Liver (tissue), 9 donors: ENCODE data around the gene ENTPD3. TPM values are rescaled to one million over a fixed set of nuclear protein-coding genes. Genes with fewer than 3 reads are reported as not detected.

ENCODE experiments used
- DNase-seq: peaks from one replicate; pipeline ENCODE4 v3.0.0-alpha.2; 2017; ENCODE audit warnings: low spot score
- H3K27ac ChIP-seq, 2 donors: one replicate each; pipeline ENCODE4 v1.7.0; 2013; ENCODE audit warnings: inconsistent platforms in 2 of 2, low read length in 2 of 2, control low read depth in 1 of 2, low read depth in 1 of 2, mild to moderate bottlenecking in 1 of 2
- H3K27me3 ChIP-seq, 4 donors: one replicate each; pipeline versions ENCODE4 v1.6.1 to v1.7.0; 2013; ENCODE audit warnings: low read length in 3 of 4, inconsistent platforms in 1 of 4, mild to moderate bottlenecking in 1 of 4, moderate library complexity in 1 of 4; ENCODE audit not compliant: control insufficient read depth in 4 of 4, insufficient read depth in 4 of 4
- H3K36me3 ChIP-seq, 4 donors: one replicate each; pipeline versions ENCODE4 v1.6.1 to v1.7.0; 2013; ENCODE audit warnings: low read length in 3 of 4, mild to moderate bottlenecking in 3 of 4, low read depth in 1 of 4, moderate library complexity in 1 of 4; ENCODE audit not compliant: control insufficient read depth in 4 of 4, insufficient read depth in 3 of 4
- H3K4me1 ChIP-seq, 4 donors: one replicate each; pipeline versions ENCODE4 v1.6.1 to v1.7.0; 2013; ENCODE audit warnings: low read length in 3 of 4, mild to moderate bottlenecking in 3 of 4, moderate library complexity in 1 of 4; ENCODE audit not compliant: control insufficient read depth in 4 of 4, insufficient read depth in 4 of 4
- H3K4me3 ChIP-seq, 3 donors: one replicate each; pipeline versions ENCODE4 v1.6.1 to v1.7.0; 2013; ENCODE audit warnings: low read length in 3 of 3, control low read depth in 1 of 3, low read depth in 1 of 3, mild to moderate bottlenecking in 1 of 3
- H3K9ac ChIP-seq, 2 donors: one replicate each; pipeline ENCODE4 v1.7.0; 2013; ENCODE audit warnings: low read length in 2 of 2, mild to moderate bottlenecking in 2 of 2, moderate library complexity in 2 of 2, control low read depth in 1 of 2, low read depth in 1 of 2
- H3K9me3 ChIP-seq, 4 donors: one replicate each; pipeline versions ENCODE4 v1.6.1 to v1.7.0; 2013; ENCODE audit warnings: low read length in 3 of 4; ENCODE audit not compliant: control insufficient read depth in 4 of 4
- ATF3 ChIP-seq: IDR thresholded peaks from 2 replicates; pipeline ENCODE4 v1.6.1; 2016; ENCODE audit warnings: antibody characterized with exemption
- CTCF ChIP-seq: fragments of 150-350 bp; IDR thresholded peaks from 2 replicates; pipeline ENCODE4 v1.5.1; 2017; ENCODE audit warnings: improper control_type of control experiment, low read depth, low read length; ENCODE audit not compliant: missing input control
- FOXA1 ChIP-seq: IDR thresholded peaks from 2 replicates; pipeline ENCODE4 v1.6.1; 2016; ENCODE audit warnings: antibody characterized with exemption
- FOXA2 ChIP-seq: IDR thresholded peaks from 2 replicates; pipeline ENCODE4 v1.6.1; 2016; ENCODE audit warnings: antibody characterized with exemption
- GABPA ChIP-seq, 2 donors: IDR thresholded peaks in 1 of 2; conservative IDR thresholded peaks in 1 of 2; 2 replicates each; pipeline ENCODE4 v1.6.1; 2016; ENCODE audit warnings: antibody characterized with exemption in 2 of 2, mild to moderate bottlenecking in 1 of 2, moderate library complexity in 1 of 2
- HNF4G ChIP-seq: IDR thresholded peaks from 2 replicates; pipeline ENCODE4 v1.6.1; 2016; ENCODE audit warnings: antibody characterized with exemption
- JUND ChIP-seq, 2 donors: IDR thresholded peaks; 2 replicates each; pipeline ENCODE4 v1.6.1; 2016; ENCODE audit warnings: antibody characterized with exemption in 2 of 2
- MAX ChIP-seq: IDR thresholded peaks from 2 replicates; pipeline ENCODE4 v1.6.1; 2016; ENCODE audit warnings: antibody characterized with exemption
- RAD21 ChIP-seq, 2 donors: IDR thresholded peaks; 2 replicates each; pipeline ENCODE4 v1.6.1; 2016; ENCODE audit warnings: antibody characterized with exemption in 2 of 2, mild to moderate bottlenecking in 2 of 2
- REST ChIP-seq: IDR thresholded peaks from 2 replicates; pipeline ENCODE4 v1.6.1; 2016; ENCODE audit warnings: antibody characterized with exemption, mild to moderate bottlenecking
- RXRA ChIP-seq, 2 donors: IDR thresholded peaks; 2 replicates each; pipeline ENCODE4 v1.6.1; 2017 to 2018; ENCODE audit warnings: antibody characterized with exemption in 2 of 2, mild to moderate bottlenecking in 1 of 2
- SP1 ChIP-seq: IDR thresholded peaks from 2 replicates; pipeline ENCODE4 v1.6.1; 2018; ENCODE audit warnings: antibody characterized with exemption, mild to moderate bottlenecking
- TAF1 ChIP-seq: conservative IDR thresholded peaks from 2 replicates; pipeline ENCODE4 v1.6.1; 2016; ENCODE audit warnings: antibody characterized with exemption, mild to moderate bottlenecking
- YY1 ChIP-seq: IDR thresholded peaks from 2 replicates; pipeline ENCODE4 v1.6.1; 2016; ENCODE audit warnings: antibody characterized with exemption, mild to moderate bottlenecking
- ZBTB33 ChIP-seq: IDR thresholded peaks from 2 replicates; pipeline ENCODE4 v1.6.1; 2016; ENCODE audit warnings: antibody characterized with exemption
- WGBS: extraction: QIAGEN DNeasy Blood & Tissue Kit; methylation state at CpG from one replicate; pipeline ENCODE4 v1.1.7; 2013; 5-methylcytosine and 5-hydroxymethylcytosine counted together
- polyA plus RNA-seq, 2 donors: library from polyadenylated mRNA; stranded (reverse) in 1 of 2; unstranded in 1 of 2; fragments of 200-250 nt in 1 of 2; fragments of >200 nt in 1 of 2; fragmentation: Nextera tagmentation in 1 of 2; extraction: Ambion mirVana in 1 of 2; gene quantifications; one replicate each; pipeline versions ENCODE4 v1.2.1 to v1.2.3, GENCODE V29; 2013 to 2015
- total RNA-seq, 2 donors: library from RNA; depleted of rRNA; stranded (reverse); fragments of >200 nt; gene quantifications; one replicate each; pipeline ENCODE4 v1.2.3, GENCODE V29; 2014
- donor health status: healthy.
- donor health status: healthy.
- donor health status: healthy.
- donor health status: healthy.
- donor health status: healthy.

Gene ENTPD3
- total and polyA plus RNA-seq, 4 donors = 0.08 TPM; not detected in 3

GRCh38 chr3:40369716-40370115, 17.3 kb upstream of the ENTPD3 start:
- WGBS = 99% methylated on average over 1 of the region's 1 CpG
- Histone ChIP-seq H3K27ac (no peak overlapping the region), H3K4me1 (no peaks in the 10 kb centered on the region), H3K9ac (no peak overlapping the region), H3K9me3 (no peaks in the 10 kb centered on the region), H3K27me3 (no peaks in the 10 kb centered on the region), H3K4me3 (no peak overlapping the region), H3K36me3 (no peaks in the 10 kb centered on the region)
- DNase-seq = no peak
- TF ChIP-seq RXRA (IDR thresholded peaks at IDR 0.05) = no peak
- no peak for TF ChIP-seq MAX
- TF ChIP-seq FOXA1 = no peak
- no peak for TF ChIP-seq CTCF
- TF ChIP-seq RAD21 (IDR thresholded peaks at IDR 0.05) = no peak
- no peak for TF ChIP-seq YY1
- TF ChIP-seq HNF4G = no peak
- no peak for TF ChIP-seq REST
- TF ChIP-seq ATF3 = no peak
- no peak for TF ChIP-seq SP1
- no peak for TF ChIP-seq JUND (IDR thresholded peaks at IDR 0.05)
- no peak for TF ChIP-seq GABPA (IDR thresholded peaks at IDR 0.05 in 1 of 2, conservative IDR thresholded peaks at IDR 0.05 in 1 of 2)
- TF ChIP-seq TAF1 = no peak

- Histone ChIP-seq H3K27me3 (no peaks in the 10 kb centered on the region), H3K4me1 (no peaks in the 10 kb centered on the region), H3K4me3 (no peak overlapping the region), H3K36me3 (no peaks in the 10 kb centered on the region), H3K9ac (no peak overlapping the region), H3K9me3 (no peaks in the 10 kb centered on the region), H3K27ac (no peak overlapping the region)
- WGBS = 87% methylated on average over 1 of the region's 1 CpG
- no peak for DNase-seq
- no peak for TF ChIP-seq FOXA2
- no peak for TF ChIP-seq ZBTB33
- TF ChIP-seq FOXA1 = no peak
- no peak for TF ChIP-seq HNF4G
- no peak for TF ChIP-seq RAD21 (IDR thresholded peaks at IDR 0.05)
- TF ChIP-seq MAX = no peak
Observed at GRCh38 chr3:40377822-40378221, 9.2 kb upstream of the ENTPD3 start.
